ENCODE measurements around the gene LSAMP. TPM values are rescaled to one million over a fixed set of nuclear protein-coding genes. Genes with fewer than 3 reads are reported as not detected.

LSAMP gene
- total RNA-seq, 1 experiment from 2014 or later, result not detected

- H3K4me3 Mint-ChIP-seq (ENCODE audit: unreplicated experiment), result no peak overlapping the region
- H3K27me3 Mint-ChIP-seq (ENCODE audit: insufficient read depth, unreplicated experiment), result no peaks in the 10 kb centered on the region
- intact Hi-C loops (cut with micrococcal nuclease), result no loop called here
- no peak for TF ChIP-seq CTCF (IDR thresholded peaks at IDR 0.05; ENCODE audit: unreplicated experiment)
- ChIA-PET POLR2A (no interaction called here), CTCF (no interaction called here)
- H3K27ac Mint-ChIP-seq (ENCODE audit: low read depth, unreplicated experiment), result no peak overlapping the region
- no peaks in the 10 kb centered on the region for H3K9me3 Mint-ChIP-seq (ENCODE audit: unreplicated experiment)
- DNase-seq (ENCODE audit: unreplicated experiment), result no peak
- peaks cover 11% of the 10 kb centered on the region for H3K4me1 Mint-ChIP-seq (ENCODE audit: insufficient read depth, unreplicated experiment)
- no peaks in the 10 kb centered on the region for H3K36me3 Mint-ChIP-seq (ENCODE audit: insufficient read depth, unreplicated experiment)
- BruUV-seq (replicated peaks), result no TSS peak
Observed at GRCh38 chr3:115977866-115978265, 467.4 kb downstream of the LSAMP start.

DNA sequence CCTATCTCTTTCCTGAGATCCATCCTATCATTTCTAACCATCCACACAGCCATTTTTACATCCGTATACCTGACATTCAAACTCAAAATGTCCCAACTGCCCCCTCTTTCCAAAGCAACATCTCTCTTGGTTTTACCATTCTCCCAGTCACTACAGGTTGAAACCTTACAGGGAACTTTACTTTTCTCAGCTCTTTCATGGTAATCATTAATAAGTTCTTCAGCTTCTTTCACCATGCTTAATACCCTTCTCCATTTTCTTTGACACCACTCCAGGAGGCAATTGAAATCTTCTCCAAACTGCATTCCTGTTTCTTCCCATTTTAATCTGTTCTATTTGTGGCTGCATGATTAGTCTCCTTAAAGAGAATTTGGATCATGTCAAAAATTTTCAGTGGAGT is 469.5 kb downstream of the LSAMP start:
- BruUV-seq (replicated peaks), result no TSS peak
- Mint-ChIP-seq H3K27me3 (ENCODE audit: insufficient read depth, unreplicated experiment) (no peaks in the 10 kb centered on the region), H3K4me1 (ENCODE audit: insufficient read depth, unreplicated experiment) (peaks cover 11% of the 10 kb centered on the region), H3K27ac (ENCODE audit: low read depth, unreplicated experiment) (no peak overlapping the region), H3K9me3 (ENCODE audit: unreplicated experiment) (no peaks in the 10 kb centered on the region), H3K4me3 (ENCODE audit: unreplicated experiment) (no peak overlapping the region), H3K36me3 (ENCODE audit: insufficient read depth, unreplicated experiment) (no peaks in the 10 kb centered on the region)
- ChIA-PET CTCF (interaction anchor here (1.2 kb wide), 1 partner anchor 53 kb away, joined by 3 read pairs; no protein-coding TSS in a partner anchor), POLR2A (no interaction called here)
- DNase-seq (ENCODE audit: unreplicated experiment), result no peak
- intact Hi-C loops (cut with micrococcal nuclease), result no loop called here
- TF ChIP-seq CTCF (IDR thresholded peaks at IDR 0.05; ENCODE audit: unreplicated experiment), result no peak

DNA sequence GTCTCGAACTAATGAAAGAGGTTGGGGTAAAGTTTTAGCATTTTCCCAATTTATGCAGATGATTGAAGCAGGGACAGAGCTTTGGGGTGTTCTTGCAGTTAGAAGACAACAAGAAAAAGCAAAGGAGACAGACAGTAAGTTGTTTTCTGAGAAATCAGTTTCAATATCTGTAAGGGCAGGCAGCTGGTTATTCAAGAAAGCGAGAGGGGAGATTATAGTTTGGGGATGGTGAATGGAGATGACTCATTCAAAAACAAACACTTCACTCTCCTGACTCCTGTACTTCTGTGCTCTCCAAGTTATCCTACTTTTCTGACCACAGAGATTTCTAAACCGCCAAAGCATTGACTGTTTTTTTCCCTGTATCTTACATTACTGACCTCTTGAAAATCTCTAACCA is 469.9 kb downstream of the LSAMP start:
- BruUV-seq (replicated peaks), result no TSS peak
- no peaks in the 10 kb centered on the region for H3K9me3 Mint-ChIP-seq (ENCODE audit: unreplicated experiment)
- intact Hi-C loops (cut with micrococcal nuclease), result no loop called here
- H3K4me3 Mint-ChIP-seq (ENCODE audit: unreplicated experiment), result no peak overlapping the region
- DNase-seq (ENCODE audit: unreplicated experiment), result peak; percentile 48
- CTCF ChIA-PET, result interaction anchor here (1.2 kb wide), 1 partner anchor 52 kb away, joined by 3 read pairs; no protein-coding TSS in a partner anchor
- peaks cover 11% of the 10 kb centered on the region for H3K4me1 Mint-ChIP-seq (ENCODE audit: insufficient read depth, unreplicated experiment)
- POLR2A ChIA-PET, result no interaction called here
- no peak overlapping the region for H3K27ac Mint-ChIP-seq (ENCODE audit: low read depth, unreplicated experiment)
- H3K36me3 Mint-ChIP-seq (ENCODE audit: insufficient read depth, unreplicated experiment), result no peaks in the 10 kb centered on the region
- TF ChIP-seq CTCF (IDR thresholded peaks at IDR 0.05; ENCODE audit: unreplicated experiment), result no peak
- no peaks in the 10 kb centered on the region for H3K27me3 Mint-ChIP-seq (ENCODE audit: insufficient read depth, unreplicated experiment)

DNA sequence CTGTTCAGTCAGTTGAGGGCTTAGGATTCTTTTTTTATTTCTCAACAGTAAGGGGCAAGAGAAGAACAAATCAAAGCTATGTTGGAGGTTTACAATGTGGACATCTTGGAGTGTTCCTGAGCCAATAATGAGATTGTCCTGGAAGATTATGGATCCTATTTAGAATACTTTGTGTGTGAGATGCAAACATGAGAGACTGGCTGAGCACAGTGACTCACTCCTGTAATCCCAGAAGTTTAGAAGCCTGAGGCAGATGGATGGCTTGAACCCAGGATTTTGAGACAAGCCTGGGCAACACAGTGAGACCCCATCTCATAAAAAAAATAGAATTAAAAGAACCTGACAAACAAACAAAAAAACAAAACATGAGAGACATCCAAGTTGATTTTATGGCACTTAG is 470.3 kb downstream of the LSAMP start:
- intact Hi-C loops (cut with micrococcal nuclease), result no loop called here
- Mint-ChIP-seq H3K27me3 (ENCODE audit: insufficient read depth, unreplicated experiment) (no peaks in the 10 kb centered on the region), H3K27ac (ENCODE audit: low read depth, unreplicated experiment) (no peak overlapping the region), H3K36me3 (ENCODE audit: insufficient read depth, unreplicated experiment) (no peaks in the 10 kb centered on the region), H3K4me1 (ENCODE audit: insufficient read depth, unreplicated experiment) (peaks cover 11% of the 10 kb centered on the region), H3K9me3 (ENCODE audit: unreplicated experiment) (no peaks in the 10 kb centered on the region), H3K4me3 (ENCODE audit: unreplicated experiment) (no peak overlapping the region)
- no TSS peak for BruUV-seq (replicated peaks)
- ChIA-PET POLR2A (no interaction called here), CTCF (interaction anchor here (1.2 kb wide), 1 partner anchor 52 kb away, joined by 3 read pairs; no protein-coding TSS in a partner anchor)
- no peak for DNase-seq (ENCODE audit: unreplicated experiment)
- TF ChIP-seq CTCF (IDR thresholded peaks at IDR 0.05; ENCODE audit: unreplicated experiment), result no peak

All from MCF 10A (cell line).